ENCODE data around the gene SEC16A. TPM values are rescaled to one million over a fixed set of nuclear protein-coding genes. Genes with fewer than 3 reads are reported as not detected.

SEC16A gene
- total RNA-seq, 2 donors from 2014 or later = 59.0 to 72.8 TPM

DNA sequence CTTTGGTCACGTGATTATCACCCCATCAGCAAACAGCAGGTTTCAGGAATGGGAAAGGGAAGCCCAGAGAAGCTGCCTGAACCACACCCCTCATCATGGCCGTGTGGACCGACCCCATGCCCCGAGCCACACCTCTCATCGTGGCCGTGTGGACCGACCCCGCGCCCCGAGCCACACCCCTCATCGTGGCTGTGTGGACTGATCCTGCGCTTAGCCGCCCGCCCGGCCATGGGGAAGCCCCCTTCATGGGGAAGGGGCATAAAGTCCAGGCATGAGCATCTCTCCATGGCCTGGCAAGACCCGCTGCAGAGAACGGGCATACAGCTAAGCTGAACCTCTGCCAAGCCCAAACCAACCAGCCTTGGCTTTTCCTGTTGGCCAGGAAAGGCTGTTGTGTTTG is 89.3 kb downstream of the SEC16A start:
- Histone ChIP-seq H3K4me3 (no peak overlapping the region), H3K27me3 (replicated peaks; ENCODE audit: insufficient read depth) (no peaks in the 10 kb centered on the region), H3K9me3 (no peaks in the 10 kb centered on the region), H3K36me3 (peaks cover 57% of the 10 kb centered on the region), H3K4me1 (ENCODE audit: control insufficient read depth in 1 of 2, low read depth in 2 of 2) (peaks cover 1 to 2% of the 10 kb centered on the region in 2 donors), H3K27ac (no peak overlapping the region)
- no peak for DNase-seq (ENCODE audit: low spot score)
- TF ChIP-seq CTCF (IDR thresholded peaks at IDR 0.05) = no peak
- no peak for ATAC-seq (ENCODE audit: insufficient number of reproducible peaks, low FRiP score, low read depth)

- Histone ChIP-seq H3K36me3 (peaks cover 60% of the 10 kb centered on the region), H3K27me3 (replicated peaks; ENCODE audit: insufficient read depth) (no peaks in the 10 kb centered on the region), H3K4me3 (no peak overlapping the region), H3K9me3 (no peaks in the 10 kb centered on the region), H3K27ac (no peak overlapping the region), H3K4me1 (ENCODE audit: control insufficient read depth in 1 of 2, low read depth in 2 of 2) (no peaks in the 10 kb centered on the region)
- no peak for ATAC-seq (ENCODE audit: insufficient number of reproducible peaks, low FRiP score, low read depth)
- TF ChIP-seq CTCF (IDR thresholded peaks at IDR 0.05) = no peak
- no peak for DNase-seq (ENCODE audit: low spot score)
These were observed 90.0 kb downstream of the SEC16A start for GRCh38 chr9:136392538-136393449.

- no peak for ATAC-seq (ENCODE audit: insufficient number of reproducible peaks, low FRiP score, low read depth)
These were observed 90.9 kb downstream of the SEC16A start for GRCh38 chr9:136391737-136392537.

More at GRCh38 chr9:136391737-136392537, 90.9 kb downstream of the SEC16A start:
- Histone ChIP-seq H3K36me3 (peaks cover 64% of the 10 kb centered on the region), H3K4me3 (no peak overlapping the region), H3K27ac (no peak overlapping the region), H3K4me1 (ENCODE audit: control insufficient read depth in 1 of 2, low read depth in 2 of 2) (no peaks in the 10 kb centered on the region), H3K27me3 (replicated peaks; ENCODE audit: insufficient read depth) (no peaks in the 10 kb centered on the region), H3K9me3 (no peaks in the 10 kb centered on the region)
- no peak for DNase-seq (ENCODE audit: low spot score)
- TF ChIP-seq CTCF (IDR thresholded peaks at IDR 0.05) = no peak

Other genes with a start within 250 kb of the SEC16A start
- 10 to 100 TPM in 1 of 2 donors, 1 to 10 TPM in 1; 7.2 to 13.5 TPM for gene QSOX2, start 237.2 kb downstream of the SEC16A start, total RNA-seq
- not detected for gene CCDC187, start 178.9 kb downstream of the SEC16A start, total RNA-seq
- 10 to 100 TPM; 29.2 to 33.6 TPM for gene GPSM1, start 155.5 kb downstream of the SEC16A start, total RNA-seq
- 10 to 100 TPM; 39.4 to 41.3 TPM for gene DNLZ, start 119.3 kb downstream of the SEC16A start, total RNA-seq
- gene CARD9, start 109.4 kb downstream of the SEC16A start, total RNA-seq = 1 to 10 TPM; 1.4 to 6.6 TPM
- gene SNAPC4, start 82.9 kb downstream of the SEC16A start, total RNA-seq = 1 to 10 TPM; 8.0 to 8.5 TPM
- gene ENTR1, start 72.4 kb downstream of the SEC16A start, total RNA-seq = 10 to 100 TPM; 25.3 to 43.1 TPM
- 10 to 100 TPM; 28.7 to 43.0 TPM for gene PMPCA, start 72.4 kb downstream of the SEC16A start, total RNA-seq
- gene INPP5E, start 43.2 kb downstream of the SEC16A start, total RNA-seq = 10 to 100 TPM; 11.9 to 12.5 TPM
- gene NOTCH1, start 63.0 kb upstream of the SEC16A start, total RNA-seq = 10 to 100 TPM; 40.9 to 48.1 TPM
- gene EGFL7, start 179.9 kb upstream of the SEC16A start, total RNA-seq = 10 to 100 TPM; 42.0 to 56.5 TPM
- gene AGPAT2, start 204.4 kb upstream of the SEC16A start, total RNA-seq = 10 to 100 TPM; 50.2 to 66.8 TPM
- gene DIPK1B, start 229.5 kb upstream of the SEC16A start, total RNA-seq = 1 to 10 TPM; 4.8 to 6.9 TPM

Measured in thoracic aorta (tissue), 2 donors.